ENCODE results near the gene WWP2.

The WWP2 gene

GRCh38 chr16:69859105-69859989 lies 97.2 kb downstream of the WWP2 start:
- DNase-seq, result no peak

GRCh38 chr16:69860233-69861231 lies 98.4 kb downstream of the WWP2 start:
- no peak for DNase-seq

GRCh38 chr16:69861292-69862030 lies 99.3 kb downstream of the WWP2 start:
- DNase-seq, result no peak

- DNase-seq, result no peak
These were observed 101.5 kb downstream of the WWP2 start for GRCh38 chr16:69863401-69864281.

GRCh38 chr16:69865701-69866100 lies 103.6 kb downstream of the WWP2 start:
- DNase-seq, result no peak

GRCh38 chr16:69867784-69868560 lies 105.8 kb downstream of the WWP2 start:
- DNase-seq, result no peak

- DNase-seq, result no peak
These were observed 108.6 kb downstream of the WWP2 start for GRCh38 chr16:69870761-69871160.

GRCh38 chr16:69871708-69872107 lies 109.6 kb downstream of the WWP2 start:
- DNase-seq, result no peak

GRCh38 chr16:69872888-69873287 lies 110.8 kb downstream of the WWP2 start:
- DNase-seq, result no peak

GRCh38 chr16:69873783-69874182 lies 111.7 kb downstream of the WWP2 start:
- no peak for DNase-seq

- DNase-seq, result no peak
These were observed 112.1 kb downstream of the WWP2 start for GRCh38 chr16:69874271-69874670.

- no peak for DNase-seq
These were observed 118.6 kb downstream of the WWP2 start for GRCh38 chr16:69880640-69881133.

GRCh38 chr16:69881141-69881540 lies 119.0 kb downstream of the WWP2 start:
- no peak for DNase-seq

- no peak for DNase-seq
These were observed 121.6 kb downstream of the WWP2 start for GRCh38 chr16:69883744-69884143.

- DNase-seq, result no peak
These were observed 123.6 kb downstream of the WWP2 start for GRCh38 chr16:69885722-69886121.

- DNase-seq, result no peak
These were observed 124.6 kb downstream of the WWP2 start for GRCh38 chr16:69886726-69887125.

GRCh38 chr16:69888005-69888590 lies 126.0 kb downstream of the WWP2 start:
- no peak for DNase-seq

GRCh38 chr16:69889295-69889964 lies 127.3 kb downstream of the WWP2 start:
- DNase-seq, result no peak

- DNase-seq, result no peak
These were observed 128.2 kb downstream of the WWP2 start for GRCh38 chr16:69890114-69890891.

Data from suppressor macrophage treated with lipopolysaccharide for 4 hours (primary cell).